HG03135 (cell line): ENCODE results near the gene CRYGD.
"Not testable (repeated sequence)": the region's sequence is repeated elsewhere in the genome, so short reads cannot be mapped to it uniquely, and the experiment has no call there.

Source experiments
- ATAC-seq: cut with Tn5 transposase; IDR thresholded peaks from one replicate; pipeline ENCODE4 v1.9.1; 2021; ENCODE audit warnings: mild to moderate bottlenecking, moderate library complexity; ENCODE audit not compliant: unreplicated experiment

Gene CRYGD

GRCh38 chr2:208130712-208131110 is 6.4 kb upstream of the CRYGD start:
- ATAC-seq = no peak

- no peak for ATAC-seq
These were observed 5.7 kb upstream of the CRYGD start, which contains the start of gene CRYGC for GRCh38 chr2:208129744-208130711. TSS of gene CRYGC (minus strand) at chr2:208129828. CDS start at chr2:208129792, 36 bp downstream.

DNA sequence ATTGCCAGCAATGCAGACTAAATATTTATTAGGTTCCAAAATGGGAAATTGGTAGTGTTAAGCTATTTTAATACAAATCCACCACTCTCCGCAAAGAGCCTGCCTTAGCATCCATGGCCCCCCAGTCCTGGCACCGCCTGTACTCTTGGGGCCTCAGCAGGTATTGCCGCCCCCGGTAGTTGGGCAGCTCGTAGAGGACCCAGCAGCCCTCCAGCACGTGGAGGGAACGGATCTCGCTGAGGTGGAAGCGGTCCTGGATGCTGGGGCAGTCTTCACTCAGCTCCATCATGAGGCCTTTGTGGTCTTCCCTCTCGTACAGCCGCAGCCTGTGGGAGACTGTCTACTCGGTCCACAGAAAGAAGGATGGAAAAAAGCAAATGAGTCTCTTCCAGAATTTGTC is 3.8 kb upstream of the CRYGD start:
- ATAC-seq = no peak

GRCh38 chr2:208127090-208127489 is 2.8 kb upstream of the CRYGD start:
- ATAC-seq = no peak

- ATAC-seq = no peak
These were observed 927 bp upstream of the CRYGD start for GRCh38 chr2:208125251-208125650.

- no peak for ATAC-seq
These were observed 2.1 kb downstream of the CRYGD start for GRCh38 chr2:208122248-208122647.

DNA sequence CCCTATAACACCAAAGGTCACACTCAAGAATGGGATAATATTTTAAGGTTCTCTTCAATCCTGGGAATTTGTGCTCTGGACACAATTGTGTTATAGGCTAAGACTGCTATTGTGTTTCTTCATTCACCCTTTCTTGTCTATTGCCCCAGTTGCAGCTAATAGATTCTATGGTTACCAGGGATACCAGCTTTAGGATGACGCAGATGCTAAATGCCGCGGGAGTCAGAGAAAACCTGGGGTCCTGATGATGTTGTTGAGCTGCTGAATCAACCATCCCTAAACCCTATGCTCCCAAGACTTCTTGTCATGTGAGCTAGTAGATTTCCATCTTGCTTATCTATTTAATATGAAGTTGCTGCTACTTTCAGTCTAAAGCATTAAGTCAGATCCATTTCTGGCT is 5.4 kb downstream of the CRYGD start:
- ATAC-seq = no peak

- ATAC-seq = not testable (repeated sequence)
These were observed 6.9 kb downstream of the CRYGD start for GRCh38 chr2:208117390-208117789.

DNA sequence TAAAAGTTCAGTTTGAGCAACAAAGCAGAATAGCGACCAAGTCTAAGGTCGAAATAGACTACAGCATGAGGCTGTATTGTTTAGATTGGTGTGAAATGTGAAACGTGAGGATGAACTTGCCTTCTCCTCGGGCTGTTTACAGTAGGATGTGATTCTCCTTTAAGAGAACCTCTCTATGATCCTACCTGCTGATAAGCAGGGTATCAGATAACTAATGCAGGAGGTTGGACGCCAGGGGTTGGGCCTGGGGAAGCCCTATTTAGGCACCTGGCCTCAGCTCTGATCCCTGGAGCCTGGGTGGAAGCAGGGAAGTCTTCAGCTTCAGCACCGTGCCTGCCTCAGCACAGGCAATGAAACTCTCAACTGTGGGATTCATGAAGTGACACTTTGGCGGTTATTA is 11.4 kb downstream of the CRYGD start:
- ATAC-seq = no peak

- ATAC-seq = not testable (repeated sequence)
These were observed 12.0 kb downstream of the CRYGD start for GRCh38 chr2:208112273-208112745.

DNA sequence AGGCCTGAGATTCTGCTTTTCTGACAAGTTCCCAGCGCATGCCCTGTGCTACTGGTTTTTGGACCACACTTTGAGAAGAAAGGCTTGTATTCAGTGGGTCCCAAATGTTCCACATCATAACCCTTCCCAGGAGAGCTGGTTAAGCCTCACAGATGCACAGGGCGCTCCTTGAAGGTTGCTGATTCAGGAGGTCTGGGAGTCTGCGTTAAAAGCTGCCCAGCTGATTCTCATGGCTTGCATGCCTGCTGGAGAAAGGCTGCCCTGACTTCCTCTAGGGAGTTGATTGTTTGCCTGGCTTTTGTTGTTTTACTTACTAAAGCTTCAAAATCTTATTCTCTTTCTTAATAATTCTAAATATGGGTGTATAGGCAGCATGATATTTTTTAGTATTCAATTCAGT is 20.7 kb downstream of the CRYGD start:
- no peak for ATAC-seq

DNA sequence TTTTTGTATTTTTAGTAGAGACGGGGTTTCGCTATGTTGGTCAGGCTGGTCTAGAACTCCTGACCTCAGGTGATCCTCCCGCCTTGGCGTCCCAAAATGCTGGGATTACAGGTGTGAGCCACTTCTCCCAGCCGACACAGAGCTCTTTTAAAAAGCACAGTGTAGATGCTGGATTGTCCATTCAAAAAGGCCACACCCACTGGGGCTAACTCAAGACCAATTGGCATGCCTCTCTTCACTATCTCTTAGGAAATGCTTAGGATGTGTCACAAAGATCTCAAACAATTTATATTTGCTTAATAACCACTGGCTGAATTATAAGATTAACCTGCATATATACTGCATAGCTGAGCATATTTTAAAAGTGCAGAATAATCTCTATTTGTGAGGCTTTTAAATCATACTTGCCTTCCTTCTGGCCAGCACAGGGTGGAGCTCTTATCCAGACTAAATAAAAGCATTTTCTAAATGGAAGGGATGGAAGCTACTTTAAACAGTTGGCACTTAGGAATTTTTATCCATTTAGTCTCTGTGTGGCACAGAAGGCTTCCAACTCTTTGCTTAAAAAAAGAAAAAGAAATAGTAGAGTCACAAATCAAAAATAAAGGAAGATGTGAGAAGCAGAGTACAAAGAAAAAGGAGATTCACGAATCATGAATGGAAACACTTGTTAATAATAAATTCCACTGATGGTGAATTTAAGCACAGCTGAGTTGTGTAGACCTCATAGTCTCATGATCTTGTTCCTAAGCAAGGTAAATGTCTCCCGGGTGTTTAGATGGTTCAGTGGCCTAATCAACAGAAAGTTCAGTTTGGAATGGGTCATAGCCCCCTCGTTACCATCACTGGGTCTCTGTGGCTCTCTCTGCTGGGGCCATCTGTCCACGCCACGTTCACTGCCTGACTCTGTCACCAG is 22.4 kb downstream of the CRYGD start:
- ATAC-seq = no peak

GRCh38 chr2:208099682-208100470 is 24.4 kb downstream of the CRYGD start:
- no peak for ATAC-seq

GRCh38 chr2:208098701-208099100 is 25.6 kb downstream of the CRYGD start:
- ATAC-seq = not testable (repeated sequence)

GRCh38 chr2:208098267-208098666 is 26.1 kb downstream of the CRYGD start:
- no peak for ATAC-seq

DNA sequence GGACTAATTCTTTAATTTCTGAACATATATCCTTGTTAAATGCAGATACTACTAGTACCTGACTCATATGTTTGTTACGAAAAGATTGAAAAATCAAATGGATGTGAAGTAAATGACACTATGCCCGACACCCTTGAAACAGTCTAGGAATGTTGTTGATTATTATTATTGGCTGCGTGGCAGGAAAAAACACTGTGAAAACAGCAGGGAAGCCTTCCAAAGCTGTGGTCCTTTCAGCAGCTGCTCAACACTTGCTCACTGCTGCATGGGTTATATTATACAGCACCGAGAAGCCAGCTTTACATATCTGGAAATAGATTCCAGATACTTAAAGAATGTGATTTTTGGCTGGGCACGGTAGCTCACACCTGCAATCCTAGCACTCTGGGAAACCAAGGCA is 26.5 kb downstream of the CRYGD start:
- ATAC-seq = no peak

DNA sequence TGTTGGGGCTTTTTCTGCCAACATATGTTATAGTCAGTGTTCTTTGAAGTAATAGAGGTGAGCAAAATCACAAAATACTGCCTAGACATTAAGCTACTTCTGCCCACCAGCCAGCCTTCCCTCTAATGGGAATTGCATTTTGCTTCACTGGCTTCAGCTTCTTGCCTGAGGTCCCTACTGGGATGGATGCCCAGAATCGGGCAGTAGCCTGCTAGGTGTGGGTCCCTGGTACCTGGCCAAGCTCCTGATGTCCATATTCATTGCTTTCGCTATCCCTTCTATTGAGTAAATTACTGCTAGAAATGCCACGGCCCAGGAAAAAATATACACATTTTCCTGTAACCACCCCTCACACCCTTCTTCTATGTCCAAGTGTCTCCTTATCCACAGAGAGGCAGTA is 27.0 kb downstream of the CRYGD start:
- ATAC-seq = no peak

DNA sequence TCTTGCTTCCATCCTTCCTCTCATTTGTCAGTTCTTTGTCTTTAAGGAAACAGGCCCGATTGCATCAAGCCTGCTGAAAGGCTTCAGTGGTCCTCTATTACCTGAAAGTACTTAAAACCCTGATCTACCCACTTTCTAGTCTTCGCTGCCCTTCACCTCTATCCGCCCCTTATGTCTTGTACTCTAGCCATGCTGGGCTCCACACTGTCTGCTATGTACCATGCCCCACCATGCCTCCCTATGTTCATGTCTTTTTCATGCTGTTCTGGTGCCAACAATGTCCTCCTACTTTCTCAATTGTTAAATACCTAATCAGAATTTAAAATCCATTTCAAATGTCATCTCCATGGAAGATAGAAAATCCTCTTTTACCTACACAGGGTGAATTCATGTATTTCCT is 28.2 kb downstream of the CRYGD start:
- ATAC-seq = no peak

DNA sequence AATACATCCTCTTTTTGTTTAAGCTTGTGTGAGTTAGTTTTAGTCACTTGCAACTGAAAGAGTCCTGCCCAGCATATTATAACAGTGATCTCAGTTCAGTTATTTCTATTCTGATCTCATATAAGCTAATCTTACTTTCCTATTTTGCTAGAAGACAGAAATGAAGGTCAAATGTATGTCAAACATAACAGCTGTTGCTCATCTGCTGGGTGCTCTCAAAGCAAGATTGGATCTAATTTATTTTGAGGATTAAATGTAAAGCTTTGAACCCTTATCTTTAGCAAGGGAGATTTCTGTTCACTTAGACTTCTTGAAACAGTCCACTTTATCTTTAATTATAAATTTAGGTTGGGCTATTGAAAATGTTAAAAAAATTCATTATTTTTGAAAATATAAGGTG is 31.2 kb downstream of the CRYGD start:
- no peak for ATAC-seq

GRCh38 chr2:208092093-208092832 is 32.1 kb downstream of the CRYGD start:
- ATAC-seq = no peak
